Measurements from ENCODE around the gene FLRT3. TPM values are rescaled to one million over a fixed set of nuclear protein-coding genes. Genes with fewer than 3 reads are reported as not detected.

Gene FLRT3
- total RNA-seq, 1 experiment from 2014 or later: 4.6 TPM

GRCh38 chr20:14383335-14383734, 45.9 kb upstream of the FLRT3 start:
- no peak overlapping the region for H3K4me3 Mint-ChIP-seq (ENCODE audit: low read depth, unreplicated experiment)
- TF ChIP-seq, protein P1, sequence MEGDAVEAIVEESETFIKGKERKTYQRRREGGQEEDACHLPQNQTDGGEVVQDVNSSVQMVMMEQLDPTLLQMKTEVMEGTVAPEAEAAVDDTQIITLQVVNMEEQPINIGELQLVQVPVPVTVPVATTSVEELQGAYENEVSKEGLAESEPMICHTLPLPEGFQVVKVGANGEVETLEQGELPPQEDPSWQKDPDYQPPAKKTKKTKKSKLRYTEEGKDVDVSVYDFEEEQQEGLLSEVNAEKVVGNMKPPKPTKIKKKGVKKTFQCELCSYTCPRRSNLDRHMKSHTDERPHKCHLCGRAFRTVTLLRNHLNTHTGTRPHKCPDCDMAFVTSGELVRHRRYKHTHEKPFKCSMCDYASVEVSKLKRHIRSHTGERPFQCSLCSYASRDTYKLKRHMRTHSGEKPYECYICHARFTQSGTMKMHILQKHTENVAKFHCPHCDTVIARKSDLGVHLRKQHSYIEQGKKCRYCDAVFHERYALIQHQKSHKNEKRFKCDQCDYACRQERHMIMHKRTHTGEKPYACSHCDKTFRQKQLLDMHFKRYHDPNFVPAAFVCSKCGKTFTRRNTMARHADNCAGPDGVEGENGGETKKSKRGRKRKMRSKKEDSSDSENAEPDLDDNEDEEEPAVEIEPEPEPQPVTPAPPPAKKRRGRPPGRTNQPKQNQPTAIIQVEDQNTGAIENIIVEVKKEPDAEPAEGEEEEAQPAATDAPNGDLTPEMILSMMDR (IDR thresholded peaks at IDR 0.05; ENCODE audit: unreplicated experiment): no peak
- no peaks in the 10 kb centered on the region for H3K27me3 Mint-ChIP-seq (ENCODE audit: unreplicated experiment)
- CTCF ChIA-PET: no interaction called here
- no peak overlapping the region for H3K27ac Mint-ChIP-seq (ENCODE audit: unreplicated experiment)
- no TSS peak for BruUV-seq (replicated peaks)
- intact Hi-C loops (cut with micrococcal nuclease; ENCODE audit: unreplicated experiment): no loop called here
- DNase-seq: no peak
- no peaks in the 10 kb centered on the region for H3K36me3 Mint-ChIP-seq (ENCODE audit: insufficient read depth, unreplicated experiment)
- H3K9me3 Mint-ChIP-seq (ENCODE audit: low read depth, unreplicated experiment): peaks cover 5% of the 10 kb centered on the region
- no peaks in the 10 kb centered on the region for H3K4me1 Mint-ChIP-seq (ENCODE audit: low read depth, unreplicated experiment)

- intact Hi-C loops (cut with micrococcal nuclease; ENCODE audit: unreplicated experiment): no loop called here
- Mint-ChIP-seq H3K27me3 (ENCODE audit: unreplicated experiment) (no peaks in the 10 kb centered on the region), H3K36me3 (ENCODE audit: insufficient read depth, unreplicated experiment) (no peaks in the 10 kb centered on the region), H3K9me3 (ENCODE audit: low read depth, unreplicated experiment) (no peaks in the 10 kb centered on the region), H3K4me3 (ENCODE audit: low read depth, unreplicated experiment) (no peak overlapping the region), H3K27ac (ENCODE audit: unreplicated experiment) (no peak overlapping the region), H3K4me1 (ENCODE audit: low read depth, unreplicated experiment) (no peaks in the 10 kb centered on the region)
- DNase-seq: no peak
- BruUV-seq (replicated peaks): no TSS peak
- TF ChIP-seq, protein P1 (IDR thresholded peaks at IDR 0.05; ENCODE audit: unreplicated experiment): no peak
- CTCF ChIA-PET: no interaction called here
These were observed 40.9 kb upstream of the FLRT3 start for GRCh38 chr20:14378326-14378725.

DNA sequence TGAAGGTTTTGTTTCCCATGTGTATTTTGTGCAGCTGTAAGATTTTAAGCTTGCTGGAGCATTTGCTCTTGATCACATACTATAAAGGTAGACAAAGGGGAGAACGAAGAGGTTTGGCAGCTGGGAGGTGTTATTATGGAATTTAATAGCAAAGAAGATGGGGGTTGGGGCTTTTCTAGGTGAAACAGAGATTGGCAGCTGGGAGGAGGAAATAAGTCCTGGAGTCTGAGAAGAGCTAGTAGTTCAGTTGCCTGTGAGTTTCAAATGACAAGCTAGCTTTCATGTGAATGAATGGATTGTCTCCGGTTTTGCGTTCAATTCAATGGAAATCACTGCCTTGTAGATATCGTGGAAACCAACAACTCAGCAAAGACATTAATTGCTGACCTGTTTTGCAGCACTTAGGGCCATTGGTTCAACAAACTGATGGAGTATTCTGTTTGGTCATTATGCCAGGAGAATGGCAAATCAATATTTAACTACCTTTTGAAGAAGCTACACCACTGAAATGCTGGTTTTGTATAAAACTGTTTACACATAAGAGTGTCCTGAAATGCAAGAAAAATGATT, 38.1 kb upstream of the FLRT3 start:
- CTCF ChIA-PET: no interaction called here
- intact Hi-C loops (cut with micrococcal nuclease; ENCODE audit: unreplicated experiment): no loop called here
- Mint-ChIP-seq H3K27me3 (ENCODE audit: unreplicated experiment) (no peaks in the 10 kb centered on the region), H3K27ac (ENCODE audit: unreplicated experiment) (no peak overlapping the region), H3K36me3 (ENCODE audit: insufficient read depth, unreplicated experiment) (no peaks in the 10 kb centered on the region), H3K4me3 (ENCODE audit: low read depth, unreplicated experiment) (no peak overlapping the region), H3K9me3 (ENCODE audit: low read depth, unreplicated experiment) (no peaks in the 10 kb centered on the region), H3K4me1 (ENCODE audit: low read depth, unreplicated experiment) (no peaks in the 10 kb centered on the region)
- no peak for DNase-seq
- TF ChIP-seq, protein P1 (IDR thresholded peaks at IDR 0.05; ENCODE audit: unreplicated experiment): no peak
- BruUV-seq (replicated peaks): no TSS peak

DNA sequence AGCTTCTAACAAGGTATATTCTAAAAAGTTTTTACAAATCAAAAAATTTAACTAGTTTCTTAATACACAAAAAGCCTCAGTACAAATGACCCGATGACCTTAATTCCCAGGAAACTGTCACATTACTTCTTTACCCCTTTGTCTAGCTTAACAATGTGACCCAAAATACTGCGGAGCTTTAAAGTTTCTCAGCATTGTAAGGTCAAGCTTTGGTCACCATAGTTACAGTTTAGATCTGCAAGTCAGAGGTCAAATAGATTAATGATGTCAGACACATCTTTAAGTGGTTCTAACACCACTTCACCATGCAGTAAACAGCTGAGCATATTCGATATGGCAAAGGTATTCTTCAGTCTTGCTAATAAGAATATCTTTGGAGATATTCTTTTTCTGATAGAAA, 36.8 kb upstream of the FLRT3 start:
- Mint-ChIP-seq H3K4me1 (ENCODE audit: low read depth, unreplicated experiment) (no peaks in the 10 kb centered on the region), H3K36me3 (ENCODE audit: insufficient read depth, unreplicated experiment) (no peaks in the 10 kb centered on the region), H3K27me3 (ENCODE audit: unreplicated experiment) (no peaks in the 10 kb centered on the region), H3K9me3 (ENCODE audit: low read depth, unreplicated experiment) (no peaks in the 10 kb centered on the region), H3K4me3 (ENCODE audit: low read depth, unreplicated experiment) (no peak overlapping the region), H3K27ac (ENCODE audit: unreplicated experiment) (no peak overlapping the region)
- CTCF ChIA-PET: no interaction called here
- DNase-seq: no peak
- intact Hi-C loops (cut with micrococcal nuclease; ENCODE audit: unreplicated experiment): no loop called here
- BruUV-seq (replicated peaks): no TSS peak
- TF ChIP-seq, protein P1 (IDR thresholded peaks at IDR 0.05; ENCODE audit: unreplicated experiment): no peak

All from Calu3 (cell line).